ENCODE measurements around the gene SGMS1. TPM values are rescaled to one million over a fixed set of nuclear protein-coding genes. Genes with fewer than 3 reads are reported as not detected.

The SGMS1 gene
- total RNA-seq, 5 donors from 2014 or later (not counting 1 experiment from before 2014, with no cell fraction given) = 28.4 to 39.7 (median 32.6) TPM

DNA sequence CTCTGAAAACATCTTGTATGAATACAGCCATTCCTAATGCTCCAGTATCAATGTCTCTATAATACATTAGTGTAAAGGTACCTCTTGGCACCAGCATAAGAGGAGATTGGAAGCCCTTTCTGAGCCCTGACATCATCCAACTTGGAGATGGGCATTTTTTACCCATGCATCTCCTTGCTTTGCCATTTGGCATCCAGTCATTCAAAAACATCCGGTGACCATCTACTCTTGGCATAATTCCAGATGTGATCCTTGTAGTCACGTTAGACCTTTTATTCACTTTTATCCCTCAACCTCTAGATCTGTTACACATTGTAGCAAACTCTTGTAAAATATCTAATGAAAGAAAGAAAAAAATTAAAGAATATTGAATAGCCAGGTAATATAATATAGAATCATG is 17.9 kb upstream of the SGMS1 start:
- Mint-ChIP-seq H3K27me3 (no peaks in the 10 kb centered on the region), H3K36me3 (no peaks in the 10 kb centered on the region), H3K9me3 (no peaks in the 10 kb centered on the region), H3K27ac (no peak overlapping the region), H3K4me1 (peaks cover 21 to 25% (median 23%) of the 10 kb centered on the region in 3 donors), H3K4me3 (no peak overlapping the region)
- CTCF ChIA-PET = no interaction called here
- Histone ChIP-seq H3K4me3 (ENCODE audit: control insufficient read depth in 1 of 2, extremely low read depth in 1 of 2, low read length in 1 of 2) (no peak overlapping the region), H3K27ac (ENCODE audit: low read length) (no peak overlapping the region), H3K4me1 (ENCODE audit: control insufficient read depth in 1 of 2, extremely low read depth in 1 of 2, insufficient read depth in 2 of 2, low read length in 2 of 2) (peaks cover 3 to 8% of the 10 kb centered on the region in 2 experiments), H3K27me3 (replicated peaks in 1 of 2; ENCODE audit: control insufficient read depth in 2 of 2, extremely low read depth in 1 of 2, insufficient read depth in 2 of 2, low read length in 1 of 2) (no peaks in the 10 kb centered on the region), H3K9me3 (no peaks in the 10 kb centered on the region), H3K36me3 (ENCODE audit: control insufficient read depth in 2 of 2, extremely low read depth in 1 of 2, insufficient read depth in 1 of 2, low read length in 1 of 2) (no peaks in the 10 kb centered on the region)
- DNase-seq (no peak), ATAC-seq (replicated peaks in 1 of 4) (no peak)
- POLR2A ChIA-PET = no interaction called here
- 100% methylated on average over 1 of the region's 2 CpGs for WGBS (ENCODE audit: insufficient coverage)

GRCh38 chr10:50640238-50640637 is 16.5 kb upstream of the SGMS1 start:
- ChIA-PET CTCF (no interaction called here), POLR2A (no interaction called here)
- no CpG with 5 or more reads among the region's 1 CpG for WGBS (ENCODE audit: insufficient coverage)

DNA sequence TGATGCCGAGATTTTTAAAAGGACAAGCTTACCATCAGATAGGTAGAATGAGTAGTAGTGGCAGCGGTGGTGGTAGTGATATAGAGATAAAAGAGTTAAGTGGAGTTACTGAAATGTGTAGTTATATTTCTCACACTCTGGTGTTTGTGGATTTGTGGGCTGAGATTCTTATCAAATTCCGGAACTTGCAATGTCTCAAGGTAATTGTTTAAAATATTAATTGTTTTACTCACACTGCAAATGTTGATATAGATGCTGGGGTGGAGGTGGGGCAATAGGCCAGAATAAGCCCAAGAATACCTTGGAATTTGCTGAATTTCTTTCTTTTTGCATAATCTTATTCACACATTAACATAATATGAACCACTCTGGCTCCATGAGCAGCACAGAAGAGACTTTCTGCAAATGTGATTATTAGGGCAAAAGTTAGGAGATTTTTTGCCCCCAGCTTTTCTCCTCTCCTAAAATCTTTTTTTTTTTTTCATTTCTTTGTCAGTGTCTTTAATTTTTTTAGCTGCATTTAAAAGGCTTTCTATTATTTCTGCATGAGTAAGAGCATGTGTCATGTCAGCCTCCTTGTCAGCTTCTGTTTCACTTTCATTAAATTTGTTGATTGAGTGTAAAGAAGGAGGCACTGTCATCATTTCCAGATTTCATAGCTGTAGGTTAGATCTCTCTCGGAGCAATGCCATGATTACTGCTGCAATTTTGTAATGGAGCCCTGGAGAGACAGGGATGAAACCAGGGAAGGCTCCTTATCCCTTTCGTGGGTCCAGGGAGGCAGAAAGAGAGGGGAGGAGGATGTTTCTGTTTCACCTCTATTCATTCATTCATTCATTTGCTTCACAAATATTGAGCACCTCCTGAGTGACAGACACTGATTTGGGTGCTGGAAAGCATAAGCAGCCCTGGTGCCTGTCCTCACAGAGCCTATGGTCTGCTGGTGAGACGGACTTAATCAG is 13.1 kb upstream of the SGMS1 start:
- H3K4me3 Mint-ChIP-seq = peak overlapping the region; percentile 45 to 63 (median 57)

More at GRCh38 chr10:50640238-50640637, 16.5 kb upstream of the SGMS1 start:
- no peaks in the 10 kb centered on the region for H3K9me3 Mint-ChIP-seq
- no peak for DNase-seq
- no peak for ATAC-seq (replicated peaks in 1 of 4)
- Histone ChIP-seq H3K27ac (ENCODE audit: low read length) (no peak overlapping the region), H3K9me3 (no peaks in the 10 kb centered on the region), H3K36me3 (ENCODE audit: control insufficient read depth in 2 of 2, extremely low read depth in 1 of 2, insufficient read depth in 1 of 2, low read length in 1 of 2) (no peaks in the 10 kb centered on the region), H3K4me3 (ENCODE audit: control insufficient read depth in 1 of 2, extremely low read depth in 1 of 2, low read length in 1 of 2) (no peak overlapping the region), H3K27me3 (replicated peaks in 1 of 2; ENCODE audit: control insufficient read depth in 2 of 2, extremely low read depth in 1 of 2, insufficient read depth in 2 of 2, low read length in 1 of 2) (no peaks in the 10 kb centered on the region), H3K4me1 (ENCODE audit: control insufficient read depth in 1 of 2, extremely low read depth in 1 of 2, insufficient read depth in 2 of 2, low read length in 2 of 2) (peaks cover 12 to 19% of the 10 kb centered on the region in 2 experiments)
- no peak overlapping the region for H3K4me3 Mint-ChIP-seq
- no peaks in the 10 kb centered on the region for H3K36me3 Mint-ChIP-seq
- no peak overlapping the region for H3K27ac Mint-ChIP-seq
- H3K4me1 Mint-ChIP-seq = peaks cover 35 to 37% (median 36%) of the 10 kb centered on the region in 3 donors
- peaks cover 0 to under 1% of the 10 kb centered on the region in 2 donors for H3K27me3 Mint-ChIP-seq

GRCh38 chr10:50635286-50635685 is 11.5 kb upstream of the SGMS1 start:
- no peak overlapping the region for H3K27ac ChIP-seq (ENCODE audit: low read length)
- no peak overlapping the region for H3K27ac Mint-ChIP-seq
- peaks cover 35 to 42% (median 39%) of the 10 kb centered on the region in 3 donors for H3K4me1 Mint-ChIP-seq
- H3K36me3 Mint-ChIP-seq = peaks cover 6% of the 10 kb centered on the region
- CTCF ChIA-PET = interaction anchor here in 1 of 2 donors (3.2 kb wide), 1 partner anchor 14 kb away, joined by 17 read pairs; no protein-coding TSS in a partner anchor
- ATAC-seq (replicated peaks in 1 of 4) = no peak
- H3K4me3 Mint-ChIP-seq = peak overlapping the region in 1 of 3 donors; percentile 14
- H3K27me3 ChIP-seq (replicated peaks in 1 of 2; ENCODE audit: control insufficient read depth in 2 of 2, extremely low read depth in 1 of 2, insufficient read depth in 2 of 2, low read length in 1 of 2) = no peaks in the 10 kb centered on the region
- no peaks in the 10 kb centered on the region for H3K9me3 ChIP-seq
- DNase-seq = no peak
- WGBS (ENCODE audit: insufficient coverage) = no CpG with 5 or more reads among the region's 1 CpG
- H3K27me3 Mint-ChIP-seq = peaks cover 0 to 3% of the 10 kb centered on the region in 2 donors
- H3K9me3 Mint-ChIP-seq = no peaks in the 10 kb centered on the region
- no peak overlapping the region for H3K4me3 ChIP-seq (ENCODE audit: control insufficient read depth in 1 of 2, extremely low read depth in 1 of 2, low read length in 1 of 2)
- H3K36me3 ChIP-seq (ENCODE audit: control insufficient read depth in 2 of 2, extremely low read depth in 1 of 2, insufficient read depth in 1 of 2, low read length in 1 of 2) = no peaks in the 10 kb centered on the region
- peaks cover 15 to 22% of the 10 kb centered on the region in 2 experiments for H3K4me1 ChIP-seq (ENCODE audit: control insufficient read depth in 1 of 2, extremely low read depth in 1 of 2, insufficient read depth in 2 of 2, low read length in 2 of 2)
- POLR2A ChIA-PET = interaction anchor here in 1 of 2 donors (0.5 kb wide), 1 partner anchor 14 kb away, joined by 3 read pairs; no protein-coding TSS in a partner anchor

More for the DNA sequence above, 13.1 kb upstream of the SGMS1 start:
- ATAC-seq (replicated peaks in 1 of 4) = peak; percentile 75 to 84 (median 78)
- CTCF ChIA-PET = interaction anchor here (0.6 to 3.2 kb wide), 14 partner anchors 10 to 217 kb away, joined by 3 to 17 read pairs (median 3); partner anchors contain the start of gene SGMS1 (in 2 of the 2)
- Histone ChIP-seq H3K4me1 (ENCODE audit: control insufficient read depth in 1 of 2, extremely low read depth in 1 of 2, insufficient read depth in 2 of 2, low read length in 2 of 2) (peaks cover 15 to 22% of the 10 kb centered on the region in 2 experiments), H3K4me3 (ENCODE audit: control insufficient read depth in 1 of 2, extremely low read depth in 1 of 2, low read length in 1 of 2) (peak overlapping the region in 1 of 2 donors; percentile 13), H3K27ac (ENCODE audit: low read length) (no peak overlapping the region), H3K9me3 (no peaks in the 10 kb centered on the region), H3K27me3 (replicated peaks in 1 of 2; ENCODE audit: control insufficient read depth in 2 of 2, extremely low read depth in 1 of 2, insufficient read depth in 2 of 2, low read length in 1 of 2) (no peaks in the 10 kb centered on the region), H3K36me3 (ENCODE audit: control insufficient read depth in 2 of 2, extremely low read depth in 1 of 2, insufficient read depth in 1 of 2, low read length in 1 of 2) (no peaks in the 10 kb centered on the region)
- H3K9me3 Mint-ChIP-seq = no peaks in the 10 kb centered on the region
- 88% methylated on average over 1 of the region's 6 CpGs for WGBS (ENCODE audit: insufficient coverage)
- DNase-seq = peak in 5 of 35 experiments; percentile 15 to 64 (median 31)
- H3K4me1 Mint-ChIP-seq = peaks cover 35 to 42% (median 39%) of the 10 kb centered on the region in 3 donors
- POLR2A ChIA-PET = interaction anchor here (0.5 to 1.1 kb wide), 6 partner anchors 14 to 331 kb away, joined by 3 to 5 read pairs (median 4); no protein-coding TSS in a partner anchor
- H3K27ac Mint-ChIP-seq = peak overlapping the region; percentile 81 to 89
- H3K36me3 Mint-ChIP-seq = peaks cover under 1% of the 10 kb centered on the region
- peaks cover 0 to 3% of the 10 kb centered on the region in 2 donors for H3K27me3 Mint-ChIP-seq

DNA sequence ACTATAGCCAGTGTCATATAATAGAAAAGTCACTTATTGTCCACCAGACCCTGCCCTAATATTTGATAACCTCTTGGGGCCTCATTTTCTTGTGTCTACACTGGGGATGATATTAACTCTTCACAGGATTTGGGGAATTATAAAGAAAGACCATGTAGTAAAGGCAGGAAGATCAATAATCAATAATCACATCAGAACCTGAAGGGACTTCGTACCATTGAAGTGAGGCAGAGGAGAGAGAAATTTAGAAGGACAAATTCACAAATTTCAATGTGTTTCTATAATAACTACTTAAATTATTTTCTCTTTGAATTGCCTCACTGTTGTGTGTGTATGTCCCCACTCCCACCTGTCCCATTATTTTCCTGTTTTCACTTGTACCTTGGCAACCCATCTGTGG is 10.7 kb upstream of the SGMS1 start:
- Histone ChIP-seq H3K9me3 (no peaks in the 10 kb centered on the region), H3K36me3 (ENCODE audit: control insufficient read depth in 2 of 2, extremely low read depth in 1 of 2, insufficient read depth in 1 of 2, low read length in 1 of 2) (no peaks in the 10 kb centered on the region), H3K4me3 (ENCODE audit: control insufficient read depth in 1 of 2, extremely low read depth in 1 of 2, low read length in 1 of 2) (no peak overlapping the region), H3K27ac (ENCODE audit: low read length) (no peak overlapping the region), H3K4me1 (ENCODE audit: control insufficient read depth in 1 of 2, extremely low read depth in 1 of 2, insufficient read depth in 2 of 2, low read length in 2 of 2) (peaks cover 15 to 22% of the 10 kb centered on the region in 2 experiments), H3K27me3 (replicated peaks in 1 of 2; ENCODE audit: control insufficient read depth in 2 of 2, extremely low read depth in 1 of 2, insufficient read depth in 2 of 2, low read length in 1 of 2) (no peaks in the 10 kb centered on the region)
- ATAC-seq (replicated peaks in 1 of 4) (no peak), DNase-seq (no peak)
- Mint-ChIP-seq H3K27ac (no peak overlapping the region), H3K4me3 (no peak overlapping the region), H3K9me3 (no peaks in the 10 kb centered on the region), H3K27me3 (peaks cover 0 to 3% of the 10 kb centered on the region in 2 donors), H3K4me1 (peaks cover 35 to 42% (median 39%) of the 10 kb centered on the region in 3 donors), H3K36me3 (peaks cover 11% of the 10 kb centered on the region)
- WGBS (ENCODE audit: insufficient coverage) = no CpG with 5 or more reads among the region's 1 CpG
- ChIA-PET CTCF (no interaction called here), POLR2A (no interaction called here)

DNA sequence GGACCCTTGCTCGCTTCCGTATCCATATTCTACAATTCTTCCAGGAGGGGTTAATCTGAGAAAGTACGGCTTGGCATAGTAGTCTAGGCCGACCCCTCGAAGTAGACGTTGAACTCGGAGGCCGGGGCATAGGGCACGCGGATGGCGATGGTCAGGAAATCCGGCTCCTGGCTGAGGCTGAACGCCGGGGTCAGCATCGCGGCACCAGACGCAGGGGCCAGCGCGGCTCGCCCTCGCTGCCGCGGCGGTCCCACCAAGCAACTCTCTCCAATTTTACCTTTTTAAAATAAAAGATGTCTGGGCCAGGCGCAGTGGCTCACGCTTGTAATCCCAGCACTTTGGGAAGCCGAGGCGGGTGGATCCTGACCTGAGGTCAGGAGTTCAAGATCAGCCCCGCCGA is 7.3 kb upstream of the SGMS1 start:
- peaks cover 14 to 21% (median 14%) of the 10 kb centered on the region in 3 donors for H3K4me1 Mint-ChIP-seq
- H3K27ac Mint-ChIP-seq = no peak overlapping the region
- H3K27ac ChIP-seq (ENCODE audit: low read length) = no peak overlapping the region
- H3K9me3 Mint-ChIP-seq = no peaks in the 10 kb centered on the region
- H3K9me3 ChIP-seq = no peaks in the 10 kb centered on the region
- DNase-seq = no peak
- peaks cover 7 to 10% of the 10 kb centered on the region in 2 experiments for H3K4me1 ChIP-seq (ENCODE audit: control insufficient read depth in 1 of 2, extremely low read depth in 1 of 2, insufficient read depth in 2 of 2, low read length in 2 of 2)
- ATAC-seq (replicated peaks in 1 of 4) = no peak
- ChIA-PET CTCF (no interaction called here), POLR2A (no interaction called here)
- no peaks in the 10 kb centered on the region for H3K36me3 ChIP-seq (ENCODE audit: control insufficient read depth in 2 of 2, extremely low read depth in 1 of 2, insufficient read depth in 1 of 2, low read length in 1 of 2)
- 99% methylated on average over 24 of the region's 30 CpGs for WGBS (ENCODE audit: insufficient coverage)
- peaks cover 11% of the 10 kb centered on the region for H3K36me3 Mint-ChIP-seq
- no peak overlapping the region for H3K4me3 Mint-ChIP-seq
- peaks cover 0 to 3% of the 10 kb centered on the region in 2 donors for H3K27me3 Mint-ChIP-seq
- no peaks in the 10 kb centered on the region for H3K27me3 ChIP-seq (replicated peaks in 1 of 2; ENCODE audit: control insufficient read depth in 2 of 2, extremely low read depth in 1 of 2, insufficient read depth in 2 of 2, low read length in 1 of 2)
- H3K4me3 ChIP-seq (ENCODE audit: control insufficient read depth in 1 of 2, extremely low read depth in 1 of 2, low read length in 1 of 2) = no peak overlapping the region
